ENCODE results near the gene NOP56.

DNA sequence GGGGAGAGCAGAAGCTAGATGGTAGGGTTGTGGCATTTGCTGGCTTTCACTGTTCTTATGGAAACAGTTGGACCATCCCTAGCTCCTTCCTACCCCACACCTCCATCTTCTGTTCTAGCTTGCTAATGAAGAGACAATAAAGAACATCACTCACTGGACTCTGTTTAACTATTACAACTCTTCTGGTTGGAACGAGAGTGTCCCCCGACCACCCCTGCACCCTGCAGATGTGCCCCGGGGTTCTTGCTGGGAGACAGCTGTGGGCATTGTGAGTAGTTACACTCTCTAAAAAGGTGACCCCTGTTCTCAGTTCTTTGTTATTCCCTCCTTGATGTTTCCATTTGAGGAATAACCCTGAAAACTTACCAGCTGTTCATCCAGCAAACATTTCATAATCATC is 40.4 kb upstream of the NOP56 start:
- no peak for TF ChIP-seq TAF1 (IDR thresholded peaks at IDR 0.05; ENCODE audit: low read depth, low read length)
- TF ChIP-seq POLR2AphosphoS5 (IDR thresholded peaks at IDR 0.05; ENCODE audit: low read depth, low read length), result no peak
- no peak for TF ChIP-seq POLR2A (IDR thresholded peaks at IDR 0.05; ENCODE audit: low read depth, low read length)
- no peak for TF ChIP-seq POU2F2 (IDR thresholded peaks at IDR 0.05; ENCODE audit: low read depth, low read length)
- TF ChIP-seq SPI1 (IDR thresholded peaks at IDR 0.05; ENCODE audit: low read depth, low read length), result no peak

All from GM12891 (cell line).